ENCODE results near the gene AADACL3.

GRCh38 chr1:12754738-12755137 lies 38.8 kb downstream of the AADACL3 start:
- TF ChIP-seq CTCF (conservative IDR thresholded peaks at IDR 0.05; ENCODE audit: low read length) (no peak), EZH2phosphoT487 (IDR thresholded peaks at IDR 0.05; ENCODE audit: borderline replicate concordance) (no peak)
